OCI-LY3 (cell line): Measurements from ENCODE around the gene NFAM1.

Experiments used
- EZH2phosphoT487 ChIP-seq: fragments of 200-600 bp; shearing (Covaris generic); IDR thresholded peaks from 2 replicates; pipeline ENCODE4 v1.6.1; 2018; ENCODE audit warnings: antibody characterized with exemption, mixed run types, low read depth
- TF ChIP-seq, protein P1 (sequence below): fragments of 200-600, 300-600 bp; sonication (generic); IDR thresholded peaks from 2 replicates; pipeline ENCODE4 v1.5.1; 2014; ENCODE audit warnings: antibody characterized with exemption, low read length, low read depth

DNA sequence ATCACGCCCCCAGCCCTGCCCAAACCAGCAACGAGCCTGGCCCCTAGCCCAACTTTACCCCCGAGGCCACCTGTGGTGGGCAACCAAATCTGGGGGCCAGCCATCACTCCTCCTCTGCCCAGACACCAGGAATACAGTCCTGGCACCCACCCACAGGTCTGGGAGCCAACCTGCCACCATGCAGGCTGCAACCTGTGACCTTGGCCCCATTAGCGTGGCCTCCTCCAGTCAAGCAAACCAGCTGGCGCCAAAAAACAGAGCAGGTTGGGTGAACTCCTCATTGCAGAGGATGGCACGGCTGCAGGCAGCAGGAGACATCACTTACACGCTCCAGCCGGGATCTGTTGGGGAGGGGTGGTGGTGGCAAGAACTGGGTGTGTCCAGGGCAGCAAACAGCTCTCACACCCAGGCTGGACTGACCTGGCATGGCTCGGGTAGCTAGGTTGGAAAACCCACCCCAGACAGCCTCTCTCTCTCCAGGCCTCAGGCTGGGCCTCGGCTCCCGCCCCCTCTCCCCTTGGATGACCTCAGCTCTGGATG, 96.3 kb downstream of the NFAM1 start:
- TF ChIP-seq, protein P1, sequence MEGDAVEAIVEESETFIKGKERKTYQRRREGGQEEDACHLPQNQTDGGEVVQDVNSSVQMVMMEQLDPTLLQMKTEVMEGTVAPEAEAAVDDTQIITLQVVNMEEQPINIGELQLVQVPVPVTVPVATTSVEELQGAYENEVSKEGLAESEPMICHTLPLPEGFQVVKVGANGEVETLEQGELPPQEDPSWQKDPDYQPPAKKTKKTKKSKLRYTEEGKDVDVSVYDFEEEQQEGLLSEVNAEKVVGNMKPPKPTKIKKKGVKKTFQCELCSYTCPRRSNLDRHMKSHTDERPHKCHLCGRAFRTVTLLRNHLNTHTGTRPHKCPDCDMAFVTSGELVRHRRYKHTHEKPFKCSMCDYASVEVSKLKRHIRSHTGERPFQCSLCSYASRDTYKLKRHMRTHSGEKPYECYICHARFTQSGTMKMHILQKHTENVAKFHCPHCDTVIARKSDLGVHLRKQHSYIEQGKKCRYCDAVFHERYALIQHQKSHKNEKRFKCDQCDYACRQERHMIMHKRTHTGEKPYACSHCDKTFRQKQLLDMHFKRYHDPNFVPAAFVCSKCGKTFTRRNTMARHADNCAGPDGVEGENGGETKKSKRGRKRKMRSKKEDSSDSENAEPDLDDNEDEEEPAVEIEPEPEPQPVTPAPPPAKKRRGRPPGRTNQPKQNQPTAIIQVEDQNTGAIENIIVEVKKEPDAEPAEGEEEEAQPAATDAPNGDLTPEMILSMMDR, result no peak
- TF ChIP-seq EZH2phosphoT487, result no peak
